HG03378 (cell line): ENCODE data around the gene RNF41.
A peak's percentile ranks its signal among the peaks of the same experiment; 100 is the strongest.

Experiments
- ATAC-seq: cut with Tn5 transposase; IDR thresholded peaks from one replicate; pipeline ENCODE4 v1.9.1; 2021; ENCODE audit warnings: mild to moderate bottlenecking, moderate library complexity; ENCODE audit not compliant: unreplicated experiment

Gene RNF41

DNA sequence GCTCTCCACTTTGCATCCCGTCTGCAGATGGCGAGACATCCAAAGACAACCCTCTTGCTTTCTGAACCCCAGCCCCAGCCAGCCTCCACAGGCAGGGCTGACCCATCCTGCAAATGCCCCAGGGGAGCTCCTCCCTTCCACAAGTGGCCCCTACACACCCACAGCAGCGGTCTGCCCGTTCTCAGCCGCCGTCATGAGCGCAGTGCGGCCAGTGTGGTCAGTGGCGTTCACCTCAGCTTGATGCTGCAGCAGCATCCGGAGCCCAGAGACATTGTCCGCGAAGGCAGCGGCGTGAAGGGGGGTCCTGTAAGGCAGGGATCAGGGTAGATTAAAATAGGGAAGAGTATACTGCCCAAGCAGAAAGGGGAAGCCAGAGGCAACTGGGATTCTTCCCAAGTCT, 22.8 kb upstream of the RNF41 start:
- no peak for ATAC-seq

DNA sequence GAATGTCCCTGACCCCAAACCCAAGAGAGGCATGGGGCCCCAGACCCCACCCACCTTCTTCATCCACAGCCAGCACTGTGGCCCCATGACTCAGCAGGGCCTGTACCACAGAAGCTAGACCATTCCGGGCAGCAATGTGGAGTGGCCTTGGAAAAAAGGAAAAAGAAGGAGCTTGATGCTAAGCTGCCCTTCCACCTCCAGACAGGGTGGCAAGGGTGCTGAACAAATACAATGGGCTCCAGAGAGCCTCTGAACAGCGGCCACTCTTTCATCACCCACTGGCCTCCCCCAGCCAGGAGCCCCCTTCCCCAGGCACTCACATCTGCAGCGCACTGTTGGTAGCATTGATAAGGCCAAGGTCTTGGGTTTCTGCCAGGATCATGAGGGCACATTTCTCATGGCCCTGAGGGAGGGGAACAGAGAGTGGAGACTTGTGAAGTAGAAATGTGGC, 22.0 kb upstream of the RNF41 start:
- no peak for ATAC-seq

DNA sequence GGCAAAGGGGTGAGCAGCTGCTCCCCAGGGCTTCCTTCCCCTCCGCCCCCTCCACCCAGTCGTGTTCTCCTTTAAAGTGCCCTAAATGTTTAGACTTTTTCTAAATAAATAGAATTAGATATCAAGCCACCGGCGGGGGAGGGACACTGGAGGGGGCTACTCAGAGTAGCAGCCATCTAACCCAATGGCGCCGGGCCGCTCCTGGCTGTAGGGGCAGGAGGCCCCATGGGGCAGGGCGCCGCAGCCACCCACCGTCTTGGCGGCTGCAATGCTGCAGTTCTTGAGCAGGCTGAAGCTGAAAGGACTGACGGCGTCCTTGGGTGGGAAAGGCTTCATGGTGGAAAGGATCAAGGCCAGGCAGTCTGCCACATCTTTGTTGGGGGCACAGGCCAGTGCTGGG, 21.3 kb upstream of the RNF41 start:
- ATAC-seq, result no peak

DNA sequence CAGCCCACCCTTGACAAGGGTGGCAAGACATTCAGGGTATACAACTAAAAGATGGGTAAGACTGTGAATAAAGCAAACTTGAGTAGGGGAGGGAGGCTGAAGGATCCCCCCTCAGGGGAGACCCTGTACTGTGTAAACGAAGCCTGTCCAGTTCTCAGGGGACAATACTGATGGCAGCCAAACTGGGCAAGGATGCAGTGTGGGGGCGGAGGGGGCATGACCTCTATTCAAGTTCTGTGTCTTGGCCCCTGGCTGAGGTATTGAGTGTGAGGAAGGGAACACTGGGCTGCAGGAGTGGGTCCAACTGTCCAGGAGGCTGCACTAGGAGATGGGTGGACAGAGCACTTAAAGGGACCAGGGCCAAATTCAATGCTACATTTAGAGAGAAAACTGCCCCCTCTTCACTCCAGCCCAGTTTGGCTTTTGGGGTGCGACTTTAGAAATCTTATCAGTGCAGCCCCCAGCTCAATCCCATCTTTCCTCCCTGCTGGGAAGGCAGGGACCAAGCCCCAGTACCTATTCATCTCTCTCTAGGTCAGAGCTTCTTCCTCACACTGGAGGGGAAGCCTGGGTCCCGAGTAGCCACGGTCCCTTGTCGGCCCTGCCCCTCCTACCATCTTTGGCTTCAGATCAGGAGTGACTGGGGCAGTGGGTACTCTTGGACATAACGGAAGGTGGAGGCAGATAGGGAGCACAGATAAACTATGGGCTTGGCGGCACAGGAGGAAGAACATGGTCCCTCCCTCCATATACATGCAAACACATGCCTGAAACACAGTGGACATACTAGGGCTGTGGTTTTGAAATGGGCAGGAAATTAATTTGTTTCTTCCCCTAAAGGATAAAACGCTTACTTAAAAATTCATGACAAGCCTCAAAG, 19.9 kb upstream of the RNF41 start:
- ATAC-seq, result no peak

DNA sequence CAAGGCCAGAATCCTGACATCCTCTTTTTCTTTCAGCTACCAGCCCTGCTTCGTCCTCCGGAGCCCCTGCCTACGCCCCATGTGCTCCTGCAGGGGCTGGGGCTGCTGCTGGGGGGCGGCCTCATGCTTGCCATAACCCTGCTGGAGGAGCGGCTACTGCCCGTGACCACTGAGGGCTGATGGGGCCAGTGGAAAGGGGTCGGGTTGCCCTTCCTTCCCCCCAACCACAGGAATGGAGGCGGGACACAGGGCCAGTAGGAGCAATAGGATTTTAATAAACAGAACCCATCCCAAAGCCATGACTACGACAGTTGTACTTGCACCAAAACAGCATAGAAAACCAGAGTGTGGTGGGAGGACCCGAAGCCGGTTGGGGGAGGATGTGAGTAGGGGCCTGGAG, 15.8 kb upstream of the RNF41 start:
- ATAC-seq, result no peak

DNA sequence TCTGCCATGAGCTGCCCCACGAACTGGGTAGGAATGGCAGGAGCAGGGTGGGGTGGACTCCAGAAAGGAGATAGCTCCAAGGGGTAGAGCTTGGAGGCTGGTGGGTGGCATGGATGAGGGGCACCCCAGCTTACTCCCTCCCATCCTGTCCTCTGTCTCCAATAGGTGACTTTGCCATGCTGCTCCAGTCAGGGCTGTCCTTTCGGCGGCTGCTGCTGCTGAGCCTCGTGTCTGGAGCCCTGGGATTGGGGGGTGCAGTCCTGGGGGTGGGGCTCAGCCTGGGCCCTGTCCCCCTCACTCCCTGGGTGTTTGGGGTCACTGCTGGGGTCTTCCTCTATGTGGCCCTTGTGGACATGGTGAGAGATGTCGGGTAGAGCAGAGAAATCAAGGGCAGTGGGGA, 15.3 kb upstream of the RNF41 start:
- ATAC-seq, result no peak

DNA sequence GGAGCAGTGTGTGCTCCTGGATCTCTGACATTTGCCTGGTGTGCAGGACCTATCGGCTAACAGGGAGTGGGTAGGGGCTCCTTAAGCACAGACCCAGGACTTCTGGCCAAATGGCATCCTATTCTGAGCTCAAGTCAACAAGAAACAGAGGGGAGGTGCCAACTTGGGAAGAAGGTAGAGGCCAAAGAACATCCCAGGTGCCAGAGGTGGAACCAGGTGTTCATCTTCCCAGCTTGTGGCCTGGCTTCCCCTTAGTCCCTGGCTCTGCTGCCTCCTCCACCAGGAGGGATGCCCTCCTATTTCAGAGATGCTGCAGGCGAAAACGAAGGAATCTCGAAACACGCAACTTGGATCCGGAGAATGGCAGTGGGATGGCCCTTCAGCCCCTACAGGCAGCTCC, 14.4 kb upstream of the RNF41 start:
- ATAC-seq, result no peak

DNA sequence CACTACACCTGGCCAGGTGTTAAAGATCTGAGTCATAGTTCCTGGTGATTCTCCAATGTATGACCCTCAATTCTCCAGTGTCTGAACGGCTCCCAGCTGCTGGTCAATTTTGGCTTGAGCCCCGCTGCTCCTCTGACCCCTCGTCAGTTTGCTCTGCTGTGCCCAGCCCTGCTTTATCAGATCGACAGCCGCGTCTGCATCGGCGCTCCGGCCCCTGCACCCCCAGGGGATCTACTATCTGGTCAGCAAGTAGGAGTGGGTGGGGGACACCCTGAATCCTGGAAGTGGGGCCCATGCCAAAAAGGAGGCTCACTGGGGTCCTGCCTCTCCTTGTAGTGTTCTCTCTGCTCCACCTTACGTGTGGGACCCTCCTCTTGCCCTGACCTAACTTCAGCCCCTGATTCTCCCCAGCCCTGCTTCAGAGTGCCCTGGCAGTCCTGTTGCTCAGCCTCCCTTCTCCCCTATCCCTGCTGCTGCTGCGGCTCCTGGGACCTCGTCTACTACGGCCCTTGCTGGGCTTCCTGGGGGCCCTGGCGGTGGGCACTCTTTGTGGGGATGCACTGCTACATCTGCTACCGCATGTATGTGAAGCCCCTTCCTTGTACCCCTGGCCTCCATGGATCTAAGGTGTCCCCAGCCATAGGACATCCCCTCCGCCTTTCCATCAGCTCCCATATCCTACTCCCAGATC, 13.2 kb upstream of the RNF41 start:
- ATAC-seq, result no peak

DNA sequence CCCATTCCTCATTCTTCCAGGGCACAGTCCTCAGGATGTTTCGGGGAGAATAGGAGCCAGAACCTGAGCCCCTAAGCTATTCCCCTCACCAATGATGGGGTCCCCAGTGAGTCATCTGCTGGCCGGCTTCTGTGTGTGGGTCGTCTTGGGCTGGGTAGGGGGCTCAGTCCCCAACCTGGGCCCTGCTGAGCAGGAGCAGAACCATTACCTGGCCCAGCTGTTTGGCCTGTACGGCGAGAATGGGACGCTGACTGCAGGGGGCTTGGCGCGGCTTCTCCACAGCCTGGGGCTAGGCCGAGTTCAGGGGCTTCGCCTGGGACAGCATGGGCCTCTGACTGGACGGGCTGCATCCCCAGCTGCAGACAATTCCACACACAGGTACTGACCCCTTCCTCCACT, 9.5 kb upstream of the RNF41 start:
- no peak for ATAC-seq

DNA sequence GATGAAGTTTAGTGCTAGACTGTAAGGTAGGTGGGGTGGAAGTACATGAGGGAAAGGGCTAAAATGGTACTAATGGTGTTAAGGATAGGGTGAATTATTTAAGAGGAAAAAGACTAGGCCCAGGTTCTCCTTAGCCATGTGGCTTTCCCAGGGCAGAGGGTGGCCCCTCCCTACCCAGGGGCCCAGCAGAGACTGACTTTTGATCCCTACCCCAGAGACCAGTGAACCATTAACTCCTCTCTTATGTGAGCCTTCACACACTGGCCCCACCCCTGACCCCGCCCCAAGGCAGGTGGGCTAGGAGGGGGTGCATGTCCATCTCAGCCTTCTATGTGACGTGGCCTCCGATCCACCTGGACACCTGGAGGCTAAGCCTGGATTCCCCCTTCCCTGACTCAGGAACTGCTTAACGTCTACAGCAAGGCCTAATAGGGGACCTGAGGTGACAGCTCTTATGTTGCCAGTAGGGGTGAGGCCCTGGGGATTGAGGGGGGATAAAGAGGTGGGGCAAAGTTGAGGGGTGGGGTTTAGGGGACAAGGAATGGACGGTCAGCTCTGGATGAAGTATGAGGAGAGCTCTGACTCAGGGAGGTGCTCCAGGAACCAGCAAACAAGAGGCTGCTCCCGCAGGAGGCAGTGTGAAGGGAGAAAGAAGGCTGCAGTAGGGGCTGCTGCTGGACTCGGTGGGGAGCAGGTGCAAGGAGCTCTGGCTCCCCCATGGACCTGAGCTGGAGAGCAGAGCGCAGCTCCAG, 8.9 kb upstream of the RNF41 start:
- ATAC-seq, result no peak

DNA sequence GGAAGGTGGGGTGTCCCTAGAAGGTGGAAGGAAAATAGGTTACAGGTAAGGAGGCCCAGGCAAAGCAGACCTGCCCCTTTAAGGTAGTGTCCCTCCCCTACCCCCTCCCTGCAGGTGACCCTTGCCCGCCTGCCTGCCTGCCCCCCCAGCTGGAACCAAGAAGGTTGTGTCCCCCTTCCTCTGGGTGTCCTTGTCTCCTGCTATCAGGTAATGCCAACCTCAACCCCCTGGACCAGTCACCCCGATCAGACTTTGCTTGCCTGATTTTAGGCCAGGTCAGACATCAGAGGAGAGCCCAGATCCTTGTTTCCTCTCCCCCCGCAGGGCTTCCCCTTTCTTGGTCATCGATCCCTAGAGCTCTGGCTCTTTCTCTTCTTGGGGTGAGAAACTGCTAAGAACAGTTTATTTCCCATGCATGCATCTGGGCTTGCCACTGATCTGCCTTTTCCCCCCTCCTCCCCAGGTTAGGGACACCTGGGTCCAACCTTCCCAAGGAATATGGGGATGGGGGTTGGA, 8.3 kb upstream of the RNF41 start, which contains the start of gene SLC39A5:
Gene SLC39A5 (plus strand): TSS at position 136 of the 516 bp plus-strand sequence. CDS start 1,224 bp downstream, outside the sequence.
- no peak for ATAC-seq

DNA sequence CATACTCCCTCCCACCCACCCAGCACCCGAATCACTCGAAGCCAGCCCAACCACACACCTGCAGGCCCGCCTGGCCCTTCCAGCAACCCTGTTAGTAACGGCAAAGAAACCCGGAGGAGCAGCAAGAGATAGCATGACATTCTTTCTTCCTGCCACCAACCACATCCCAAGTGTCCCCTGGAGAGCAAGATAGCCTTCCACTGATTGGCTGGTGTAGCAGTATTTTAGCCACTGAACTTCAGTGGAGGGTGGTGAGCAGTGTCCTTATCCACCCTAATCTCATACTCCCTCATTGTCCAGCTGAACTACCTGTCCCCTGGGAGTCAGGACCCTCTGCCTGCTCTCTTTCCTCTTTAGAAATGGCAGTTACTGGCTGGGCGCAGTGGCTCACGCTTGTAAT, 7.4 kb upstream of the RNF41 start:
- no peak for ATAC-seq

DNA sequence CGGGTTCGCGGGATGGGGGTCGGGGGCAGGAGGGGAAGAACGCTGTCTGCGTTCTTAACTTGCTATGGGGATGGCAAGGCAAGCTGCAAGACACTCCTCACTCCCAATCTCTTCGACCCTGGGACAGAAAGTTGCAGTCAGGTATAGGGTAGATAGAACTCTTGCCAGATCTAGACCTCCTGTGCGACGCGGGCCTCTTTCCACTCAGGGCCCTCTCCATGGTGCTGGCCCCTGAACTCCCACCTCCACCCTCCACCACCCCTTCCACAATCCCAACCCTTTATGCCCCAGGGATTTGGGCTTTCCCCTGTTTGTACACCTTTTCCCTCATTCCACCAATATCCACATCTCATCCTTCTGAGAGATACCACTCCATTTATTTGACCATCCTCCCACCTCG, 3.2 kb upstream of the RNF41 start:
- ATAC-seq, result no peak

DNA sequence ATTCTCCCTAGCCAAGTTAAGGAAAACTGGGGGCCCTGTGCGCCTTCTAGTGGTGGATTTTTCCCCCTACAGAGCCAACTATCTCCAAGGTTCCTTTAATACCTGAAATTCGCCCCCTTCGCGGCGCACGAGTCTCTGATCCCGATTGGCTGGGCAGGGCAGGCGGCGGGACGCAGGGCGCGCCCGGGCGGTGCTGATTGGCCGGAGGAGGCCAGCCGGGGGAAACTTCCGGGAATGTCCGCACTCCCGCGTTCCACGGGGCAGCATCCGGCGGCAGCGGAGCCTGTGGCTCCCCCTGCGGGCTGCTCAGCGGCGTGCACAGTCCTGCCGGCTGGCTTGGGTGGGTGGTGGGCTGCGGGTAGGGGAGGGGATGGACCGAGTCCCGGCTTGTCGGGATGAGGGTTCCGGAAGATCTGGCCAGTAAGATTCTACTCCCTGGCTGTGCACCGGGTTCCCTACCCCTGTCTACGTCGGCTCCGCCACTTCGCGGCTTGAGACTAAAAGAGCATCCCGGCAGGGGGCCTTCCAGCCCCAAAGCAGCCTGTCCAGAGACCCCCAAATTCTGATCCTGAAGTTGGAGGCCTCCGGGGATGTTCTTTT, 2.5 kb upstream of the RNF41 start, which contains the start of gene NABP2:
Gene NABP2 (plus strand): TSS at position 241 of the 600 bp plus-strand sequence. CDS start 515 bp downstream, outside the sequence.
- ATAC-seq, result peak; percentile 71

DNA sequence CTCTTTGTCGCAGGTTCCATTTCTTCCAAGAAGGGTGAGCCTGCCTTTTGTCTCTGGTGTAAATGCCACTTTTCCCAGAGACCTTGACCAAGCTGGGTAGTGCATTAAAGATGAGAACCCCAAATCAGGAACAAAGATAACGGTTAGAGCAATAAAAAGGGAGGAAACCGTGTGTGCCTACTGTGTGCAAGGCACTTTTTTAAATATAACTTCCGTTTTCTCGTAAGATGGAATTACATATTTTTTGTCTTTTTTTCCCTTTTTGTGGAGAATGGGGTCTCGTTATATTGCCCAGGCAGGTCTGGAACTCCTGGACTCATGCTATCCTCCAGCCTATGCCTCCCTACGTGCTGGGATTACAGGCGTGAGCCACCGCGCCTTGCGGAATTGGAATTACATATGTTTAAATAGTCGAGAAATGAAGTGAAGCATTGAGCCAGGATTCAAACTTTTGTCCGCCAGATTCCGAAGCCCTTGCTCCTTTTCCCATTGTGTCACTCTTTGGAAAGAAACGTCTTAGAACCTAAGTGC, 1.9 kb upstream of the RNF41 start:
- no peak for ATAC-seq

DNA sequence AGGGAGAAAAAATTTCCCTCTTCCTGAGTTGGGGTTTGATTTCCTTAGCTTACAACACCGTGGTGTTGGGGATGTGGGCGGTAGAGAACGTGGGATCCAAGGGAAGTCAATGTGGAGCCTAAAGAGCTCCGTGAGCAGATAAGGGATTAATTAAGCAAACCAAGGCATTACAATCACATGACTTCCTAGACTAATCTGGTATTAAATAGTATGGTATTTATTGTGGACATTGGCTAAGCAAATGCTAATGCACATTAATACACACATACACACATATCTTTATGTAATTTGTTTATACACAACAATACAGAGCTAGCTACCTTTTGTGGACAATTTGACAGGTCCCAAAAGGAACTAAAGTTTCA, 791 bp upstream of the RNF41 start:
- no peak for ATAC-seq

DNA sequence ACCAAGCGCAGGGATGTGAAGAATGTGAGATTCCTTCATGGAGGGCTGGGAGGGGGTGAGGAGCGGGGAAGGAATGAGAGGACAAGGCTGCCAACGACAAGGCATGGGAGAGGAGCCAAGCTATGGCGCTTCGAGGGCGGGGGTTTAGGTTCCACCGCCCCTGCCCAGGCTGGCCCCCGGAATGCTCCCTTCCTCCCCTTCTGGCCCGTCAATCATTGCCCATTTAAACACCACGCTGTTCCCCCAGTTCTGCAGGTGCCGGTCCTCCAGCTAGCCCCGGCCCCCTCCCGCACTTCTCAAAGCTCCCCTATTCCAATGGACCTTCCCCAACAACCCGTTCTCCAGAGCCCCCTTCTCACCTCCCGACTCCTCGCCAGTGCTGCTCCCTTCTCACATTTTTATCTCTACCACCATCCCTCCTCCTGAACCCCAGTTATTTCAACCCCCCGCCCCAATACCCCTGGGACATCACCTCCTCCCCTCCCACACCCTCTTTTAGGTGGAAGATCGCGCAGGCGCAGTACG, 428 bp downstream of the RNF41 start:
- peak; percentile 12 for ATAC-seq

DNA sequence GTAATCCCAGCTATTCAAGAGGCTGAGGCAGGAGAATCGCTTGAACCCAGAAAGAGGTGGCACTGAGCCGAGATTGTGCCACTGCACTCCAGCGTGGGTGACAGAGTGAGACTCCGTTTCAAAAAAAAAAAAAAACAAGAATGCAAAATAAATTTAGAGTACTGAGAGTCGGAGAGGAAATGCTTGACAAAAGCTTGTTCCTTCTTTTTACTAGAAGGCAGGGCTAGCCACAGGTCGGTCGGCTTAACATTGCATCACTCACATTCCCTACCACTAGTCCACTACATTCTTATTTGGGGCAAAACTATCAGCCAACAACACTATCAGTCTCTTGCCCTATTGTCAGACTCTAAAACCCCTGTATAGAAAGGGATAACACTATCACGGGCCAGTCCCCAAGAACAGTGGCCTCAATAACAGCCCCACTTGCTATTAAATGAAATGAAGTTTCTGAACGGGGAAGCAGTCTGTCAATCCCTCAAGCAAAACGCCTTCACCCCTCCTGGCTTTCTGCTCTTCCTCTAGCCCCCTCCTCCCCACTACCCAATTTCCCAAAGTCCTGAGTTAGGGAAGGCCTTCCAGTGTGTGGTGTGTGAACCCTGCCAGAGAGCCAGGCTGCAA, 1.0 kb downstream of the RNF41 start:
- no peak for ATAC-seq

DNA sequence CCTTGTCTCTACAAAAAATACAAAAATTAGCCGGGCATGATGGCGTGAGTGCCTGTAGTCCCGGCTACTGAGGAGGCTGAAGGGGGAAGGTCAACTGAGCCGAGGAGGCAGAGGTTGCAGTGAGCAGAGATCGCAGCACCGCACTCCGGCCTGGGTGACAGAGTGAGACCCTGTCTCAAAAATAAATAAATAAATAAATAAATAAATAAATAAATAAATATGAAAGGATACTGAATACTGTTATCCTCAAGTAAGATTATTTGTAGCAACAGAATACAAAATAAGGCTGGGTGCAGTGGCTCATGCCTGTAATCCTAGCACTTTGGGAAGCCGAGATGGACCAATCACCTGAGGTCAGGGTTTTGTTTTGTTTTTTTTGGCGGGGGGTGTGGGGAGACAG, 1.9 kb downstream of the RNF41 start:
- ATAC-seq, result no peak

DNA sequence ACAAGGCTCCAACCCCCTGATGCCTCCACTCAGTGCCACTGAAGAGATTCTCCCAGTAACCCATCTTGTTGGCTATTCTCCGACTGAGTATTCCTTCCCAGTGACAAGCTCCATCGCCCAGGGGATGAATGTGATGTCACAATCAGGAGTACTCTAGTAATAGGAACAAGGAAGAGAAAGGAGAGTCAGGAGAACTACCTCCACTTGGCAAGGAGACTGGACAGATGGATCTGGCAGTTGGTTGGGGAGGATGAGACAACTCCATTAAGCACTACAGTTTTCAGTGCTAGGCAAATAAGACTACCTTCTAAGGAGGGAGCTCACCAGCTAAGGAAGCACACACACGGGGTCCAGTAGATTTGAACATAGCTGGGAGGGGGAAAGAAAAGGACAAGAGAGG, 5.3 kb downstream of the RNF41 start:
- no peak for ATAC-seq
